ENCODE results near the gene CRISPLD2.

- TF ChIP-seq CTCF (IDR thresholded peaks at IDR 0.05) (no peak), POLR2A (IDR thresholded peaks at IDR 0.05) (no peak)
These were observed 56.1 kb downstream of the CRISPLD2 start for GRCh38 chr16:84875846-84876245.
